ENCODE data around the gene GRAMD4.

Gene GRAMD4

DNA sequence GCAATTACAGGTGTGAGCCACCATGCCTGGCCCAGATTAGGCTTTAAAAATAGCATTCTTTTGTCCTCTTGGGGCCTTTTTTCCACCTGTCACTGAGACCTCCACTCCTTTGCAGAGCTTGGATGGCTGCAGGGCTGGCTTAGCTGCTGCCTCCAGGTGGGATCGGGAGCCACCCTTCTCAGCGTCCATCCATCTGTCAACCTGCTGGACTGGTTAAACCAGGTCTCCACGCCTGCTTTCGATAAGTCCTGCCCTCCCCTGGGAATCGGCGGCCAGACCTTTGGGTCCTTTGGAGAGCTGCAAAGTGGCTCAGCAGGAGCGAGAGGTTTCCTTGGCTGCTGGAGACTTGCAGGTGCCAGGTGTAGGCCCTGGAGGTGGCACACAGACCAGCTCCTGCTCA, 23.4 kb upstream of the GRAMD4 start:
- DNase-seq (ENCODE audit: low read depth) = no peak

DNA sequence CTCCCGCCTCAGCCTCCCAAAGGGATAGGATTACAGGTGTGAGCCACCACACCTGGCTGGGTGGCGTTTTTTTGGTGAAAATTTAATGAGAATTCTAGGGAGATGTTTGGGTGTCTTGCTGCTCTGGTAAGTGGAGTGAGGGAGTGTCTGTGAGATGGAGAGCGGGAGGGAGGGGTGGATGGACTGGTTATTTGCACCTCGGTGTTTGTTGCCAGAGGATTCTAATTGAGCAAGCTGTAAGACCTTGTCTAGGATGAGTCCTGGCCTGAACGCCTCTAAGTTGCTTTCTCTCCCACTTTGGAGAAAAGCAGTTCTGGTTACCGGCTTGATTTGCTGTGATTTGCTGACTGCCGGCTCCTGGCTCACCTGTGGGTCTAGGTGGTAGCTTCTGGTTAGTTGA, 22.0 kb upstream of the GRAMD4 start:
- DNase-seq (ENCODE audit: low read depth) = no peak

DNA sequence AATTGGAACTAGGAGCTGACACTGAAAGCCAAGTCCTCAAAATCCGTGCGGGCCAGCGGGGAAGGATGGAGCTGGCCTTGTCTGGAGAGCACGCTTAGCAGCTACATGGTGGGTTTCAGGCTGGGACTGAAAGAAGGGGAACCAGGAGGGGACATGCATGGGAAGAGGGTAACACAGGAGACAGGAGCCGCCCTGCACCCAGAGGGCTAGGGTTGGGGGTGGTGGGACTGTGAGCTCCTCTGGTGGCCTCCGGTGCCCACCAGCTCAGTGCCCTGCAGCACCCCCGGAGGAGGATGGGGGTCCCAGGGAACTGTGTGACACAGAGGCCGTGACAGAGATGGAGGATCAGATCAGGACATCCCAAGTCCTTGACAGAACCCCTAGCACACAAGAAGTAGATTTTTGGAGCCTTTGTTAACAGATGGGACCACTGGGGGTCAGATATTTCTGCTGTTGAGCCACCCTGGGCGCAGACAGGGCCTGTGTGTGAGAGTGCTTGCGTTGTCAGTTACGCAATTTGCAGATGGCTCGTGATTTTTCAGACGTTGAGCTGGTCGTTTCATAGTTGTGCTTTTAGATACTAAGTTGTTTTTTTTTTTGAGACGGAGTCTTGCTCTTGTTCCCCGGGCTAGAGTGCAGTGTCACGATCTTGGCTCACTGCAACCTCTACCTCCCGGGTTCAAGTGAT, 21.3 kb upstream of the GRAMD4 start:
- DNase-seq (ENCODE audit: low read depth) = no peak

DNA sequence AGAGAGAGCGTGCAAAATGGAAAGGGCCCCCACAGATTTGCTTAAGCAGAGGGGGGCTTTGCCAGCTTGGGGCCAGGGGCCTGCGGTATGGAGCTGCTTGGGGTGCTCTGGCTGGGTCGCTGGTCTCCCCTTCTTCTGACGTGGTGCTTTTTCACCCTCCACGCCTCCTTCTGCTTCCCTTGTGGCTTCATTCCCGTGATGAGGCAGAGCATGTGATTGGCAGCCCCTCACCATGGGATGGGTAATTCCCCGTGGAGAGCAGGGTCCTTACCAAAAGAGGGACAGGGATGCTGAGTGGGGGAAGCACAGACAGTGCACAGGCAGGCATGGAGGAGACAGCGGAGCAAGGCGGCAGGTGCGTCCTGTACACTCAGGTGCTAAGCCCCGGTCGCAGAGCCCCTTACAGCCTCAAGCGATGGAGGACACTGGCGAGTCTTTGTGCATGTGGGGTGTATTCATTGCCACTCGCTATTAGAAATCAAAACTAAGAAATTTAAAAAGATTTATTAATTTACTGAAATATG, 19.9 kb upstream of the GRAMD4 start:
- DNase-seq (ENCODE audit: low read depth) = no peak

DNA sequence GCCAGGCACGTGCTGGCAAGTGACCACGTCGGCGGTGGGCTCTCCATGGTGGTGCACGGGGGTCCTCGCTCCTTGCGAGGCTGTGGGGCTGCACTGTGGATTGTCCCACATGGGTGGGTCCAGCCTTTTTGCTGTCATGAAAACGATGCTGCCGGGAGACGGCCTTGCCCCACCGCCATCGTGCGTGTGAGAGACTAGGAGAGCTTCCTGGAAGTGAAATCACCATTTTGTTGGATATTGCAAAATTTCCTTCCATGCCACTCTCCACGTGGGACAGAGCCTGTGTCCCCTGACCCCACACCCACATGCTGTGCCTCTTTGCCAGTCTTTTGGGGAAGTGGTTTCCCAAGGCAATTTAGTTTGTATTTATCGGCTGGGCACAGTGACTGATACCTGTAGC, 18.2 kb upstream of the GRAMD4 start:
- no peak for DNase-seq (ENCODE audit: low read depth)

DNA sequence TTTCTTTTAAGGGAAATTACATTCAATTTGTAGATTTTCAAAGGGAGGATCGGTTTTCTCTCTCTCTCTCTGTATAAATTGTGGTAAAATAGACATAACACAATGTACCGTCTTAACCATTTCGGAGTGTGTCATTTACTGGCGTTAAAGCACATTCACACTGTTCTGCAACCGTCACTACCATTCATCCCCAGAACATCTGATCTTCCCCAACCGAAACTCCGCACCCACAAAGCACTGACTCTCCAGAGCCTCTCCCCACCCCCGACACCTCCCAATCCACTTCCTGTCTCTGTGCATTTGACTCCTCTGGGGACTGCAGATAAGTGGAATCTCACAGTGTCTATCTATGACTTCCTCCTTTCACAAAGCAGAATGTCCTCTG, 15.9 kb upstream of the GRAMD4 start:
- no peak for DNase-seq (ENCODE audit: low read depth)

DNA sequence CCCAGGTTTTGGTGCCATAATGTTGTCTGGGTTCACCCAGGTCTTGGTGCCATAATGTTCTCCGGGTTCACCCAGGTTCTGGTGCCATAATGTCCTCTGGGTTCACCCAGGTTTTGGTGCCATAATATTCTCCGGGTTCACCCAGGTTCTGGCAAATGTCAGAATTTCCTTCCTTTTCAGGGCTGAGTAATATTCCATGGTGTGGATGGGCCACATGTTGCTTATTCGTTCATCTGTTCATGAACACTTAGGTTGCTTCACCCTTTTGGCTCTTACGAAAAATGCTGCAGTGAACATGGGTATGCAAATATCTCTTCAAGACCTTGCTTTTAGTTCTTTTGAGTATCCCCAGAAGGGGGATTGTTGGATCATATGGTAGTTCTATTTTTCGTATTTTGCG, 15.1 kb upstream of the GRAMD4 start:
- no peak for DNase-seq (ENCODE audit: low read depth)

DNA sequence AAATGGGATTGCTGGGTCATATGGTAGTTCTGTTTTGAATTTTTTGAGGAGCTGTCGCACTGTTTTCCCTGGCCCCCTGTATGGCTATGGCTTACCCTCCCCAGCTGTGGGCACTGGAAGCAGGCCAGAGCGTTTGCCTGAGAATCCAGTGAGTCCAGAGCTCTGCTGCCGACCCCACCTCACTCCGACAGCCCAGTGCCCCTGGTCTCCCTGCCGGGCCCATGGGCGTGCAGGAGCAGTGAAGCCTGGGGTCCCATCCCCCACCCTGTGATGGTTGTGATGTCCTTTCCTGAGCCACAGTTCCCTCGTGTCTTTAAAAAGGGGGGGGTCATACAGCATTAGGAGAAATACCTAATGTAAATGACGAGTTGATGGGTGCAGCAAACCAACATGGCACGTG, 13.3 kb upstream of the GRAMD4 start:
- DNase-seq (ENCODE audit: low read depth) = no peak

DNA sequence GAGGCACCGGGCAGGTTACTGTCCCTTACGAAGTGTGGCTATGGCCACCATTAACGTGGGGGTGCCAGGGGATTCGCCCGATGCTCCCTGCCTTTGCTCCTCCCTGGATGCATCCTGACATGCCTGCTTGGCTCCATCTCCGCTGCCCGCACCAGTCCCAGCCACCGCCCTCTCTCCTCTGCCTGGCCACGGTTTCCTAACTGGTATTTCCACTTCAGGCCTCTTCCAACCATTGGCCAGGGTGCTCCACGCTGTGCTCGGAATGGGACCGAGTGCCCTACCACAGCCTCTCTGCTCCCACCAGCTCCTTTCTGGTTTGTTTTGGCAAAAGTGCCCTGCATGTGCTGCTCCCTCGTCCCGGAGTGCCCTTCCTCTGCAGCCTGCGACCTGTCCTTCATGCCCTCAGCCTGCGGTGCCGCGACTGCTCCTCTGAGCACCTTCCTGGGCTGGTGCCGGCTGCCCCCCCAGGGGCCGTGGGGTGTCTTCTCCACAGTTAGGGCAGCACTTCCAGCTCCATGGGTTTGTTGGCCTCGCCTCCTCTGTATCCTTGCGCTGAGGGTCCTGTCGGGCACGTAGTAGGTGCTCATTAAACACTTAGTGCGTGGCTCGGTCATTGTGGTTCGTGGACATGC, 12.6 kb upstream of the GRAMD4 start:
- no peak for DNase-seq (ENCODE audit: low read depth)

DNA sequence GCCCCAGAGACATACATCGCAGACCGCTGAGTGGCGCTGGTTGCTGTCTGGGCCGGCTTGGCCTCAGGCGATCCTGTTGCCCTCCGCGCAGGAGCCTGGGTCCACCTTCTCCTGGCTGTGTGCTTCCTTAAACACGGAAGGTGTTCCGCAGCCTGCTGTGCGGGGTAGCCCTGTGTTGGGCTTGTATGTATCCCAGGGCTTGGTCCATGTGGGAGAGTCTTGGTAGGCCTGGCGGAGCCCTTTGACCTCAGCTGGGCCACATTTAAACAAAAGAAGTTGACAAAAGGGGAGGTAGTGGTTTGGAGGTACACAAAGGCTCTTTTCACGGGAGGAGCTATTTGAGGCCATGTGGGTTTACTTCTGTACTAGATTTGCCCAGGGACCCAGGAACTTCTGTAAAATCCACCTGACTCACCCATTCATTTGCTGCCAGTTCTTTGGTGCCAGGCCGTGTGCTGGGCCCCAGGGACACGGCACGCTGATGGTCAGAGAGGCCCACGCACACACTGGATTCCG, 11.0 kb upstream of the GRAMD4 start:
- DNase-seq (ENCODE audit: low read depth) = no peak

DNA sequence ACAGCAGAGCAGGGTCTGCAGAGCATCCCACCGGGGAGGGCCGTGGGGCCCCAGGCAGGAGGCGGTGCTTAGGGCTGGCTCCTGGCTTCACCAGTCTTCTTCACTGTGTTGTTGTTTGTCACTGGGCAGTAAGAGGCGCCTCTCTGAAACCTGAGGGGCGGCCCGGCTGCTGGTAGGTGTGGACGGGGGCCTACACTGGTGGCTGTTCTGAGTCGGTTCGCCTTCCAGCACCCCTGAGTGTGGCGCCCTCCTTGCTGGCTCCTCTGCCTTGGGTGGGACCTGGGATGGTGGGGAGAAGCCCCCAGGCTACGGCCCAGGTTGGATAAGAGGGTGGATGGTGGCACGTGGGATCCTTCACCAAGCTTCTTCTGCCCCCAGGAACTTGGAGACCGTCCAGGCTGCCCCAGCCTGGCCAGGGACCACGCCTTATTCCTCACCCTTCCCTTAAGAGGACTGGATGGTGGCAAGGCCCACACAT, 10.4 kb upstream of the GRAMD4 start:
- DNase-seq (ENCODE audit: low read depth) = no peak

DNA sequence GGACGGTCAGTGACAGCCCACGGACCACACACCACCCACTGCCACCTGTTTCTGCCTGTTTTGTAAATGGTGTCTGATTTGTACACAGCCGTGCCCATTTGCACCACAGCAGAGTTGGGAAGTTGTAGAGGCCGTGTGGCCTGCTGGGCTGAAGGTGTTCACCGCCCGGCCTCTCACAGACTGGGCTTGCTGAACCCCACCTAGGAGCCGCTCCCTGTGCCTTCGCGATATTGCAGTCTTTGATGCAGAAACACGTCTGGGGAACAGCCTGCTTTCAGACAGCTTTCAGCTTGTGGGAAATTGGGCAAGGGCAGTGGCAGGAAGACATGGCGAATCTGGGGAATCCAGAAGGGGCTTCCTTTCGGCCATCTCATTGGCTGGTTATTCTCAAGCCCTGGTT, 9.8 kb upstream of the GRAMD4 start:
- no peak for DNase-seq (ENCODE audit: low read depth)

DNA sequence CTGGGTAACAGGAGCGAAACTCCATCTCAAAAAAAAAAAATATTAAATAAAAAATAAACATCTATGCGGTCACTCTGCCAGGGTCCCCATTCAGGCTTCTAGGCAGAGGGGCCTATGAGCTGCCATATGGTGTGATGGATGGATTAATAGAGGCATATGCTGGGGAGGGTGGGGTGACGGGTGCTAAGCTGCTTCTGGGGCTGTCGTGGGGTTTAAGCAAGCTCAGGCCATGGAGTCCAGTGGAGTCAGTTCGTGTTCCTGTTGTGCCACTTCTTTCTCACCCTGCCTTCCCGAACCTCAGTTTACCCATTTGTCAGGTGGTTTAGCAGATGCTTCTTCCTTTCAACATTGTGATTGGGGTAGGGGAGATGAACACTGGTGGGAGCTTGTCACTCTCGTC, 9.0 kb upstream of the GRAMD4 start:
- no peak for DNase-seq (ENCODE audit: low read depth)

DNA sequence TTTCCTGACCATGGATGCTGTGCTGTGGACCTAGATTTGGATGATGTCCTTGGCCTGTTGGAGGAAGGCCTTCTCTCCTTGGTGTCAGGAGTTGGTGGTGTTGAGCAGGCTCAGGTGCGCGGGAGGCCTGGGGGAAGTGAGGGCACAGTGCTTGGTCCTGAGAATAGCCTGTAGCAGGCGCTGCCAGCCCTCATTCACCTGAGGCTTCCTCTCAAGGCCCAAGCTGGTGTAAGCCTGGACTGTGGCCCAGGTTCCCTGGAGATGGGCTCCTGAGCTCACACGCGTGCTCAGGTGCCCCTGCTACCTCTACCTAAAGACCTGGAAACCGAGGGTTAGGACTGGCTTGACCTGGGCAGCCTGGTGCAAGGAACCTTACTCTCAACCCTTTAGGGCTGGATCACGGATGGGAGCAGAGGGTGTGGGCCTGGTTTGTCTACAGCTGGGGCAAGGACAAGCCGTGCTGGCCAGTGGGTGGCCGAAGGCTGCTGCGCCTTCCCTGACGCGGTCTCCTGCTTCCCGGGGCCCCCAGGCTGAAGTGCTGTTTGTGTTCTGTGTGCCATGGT, 7.8 kb upstream of the GRAMD4 start:
- no peak for DNase-seq (ENCODE audit: low read depth)

DNA sequence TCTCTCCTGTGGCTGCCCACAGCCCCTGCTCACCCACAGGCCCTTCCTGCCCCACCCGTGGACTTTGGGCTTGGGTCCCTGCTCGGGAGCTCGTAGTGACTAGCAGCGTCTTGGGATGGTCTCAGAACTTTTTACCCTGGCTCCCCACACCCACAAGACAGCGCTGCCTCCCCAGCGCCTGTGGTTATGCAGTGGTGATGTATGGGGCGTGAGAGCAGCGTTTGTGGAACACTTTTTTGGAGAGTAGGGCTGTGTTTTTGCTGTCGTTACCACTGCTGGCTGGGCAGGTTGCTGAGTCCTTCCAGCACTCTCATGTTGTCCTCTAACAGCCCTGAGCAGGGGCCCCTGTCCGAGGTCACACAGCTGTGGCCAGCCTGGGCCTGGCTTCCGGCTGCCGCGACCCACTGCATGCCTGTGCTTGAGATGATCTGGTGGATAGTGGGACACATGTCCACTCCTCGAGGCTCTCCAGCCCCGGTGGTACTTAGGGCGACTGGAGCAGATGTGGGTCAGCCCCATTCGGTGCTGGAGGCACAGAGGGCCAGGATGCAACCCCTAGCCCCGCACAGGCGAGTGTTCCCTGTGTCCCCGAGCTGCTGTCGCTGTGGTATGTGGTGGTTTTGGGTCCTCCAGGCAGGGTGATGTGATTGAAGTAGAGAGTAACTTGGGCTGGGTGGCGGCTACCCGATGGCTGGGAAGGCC, 7.1 kb upstream of the GRAMD4 start:
- DNase-seq (ENCODE audit: low read depth) = no peak

DNA sequence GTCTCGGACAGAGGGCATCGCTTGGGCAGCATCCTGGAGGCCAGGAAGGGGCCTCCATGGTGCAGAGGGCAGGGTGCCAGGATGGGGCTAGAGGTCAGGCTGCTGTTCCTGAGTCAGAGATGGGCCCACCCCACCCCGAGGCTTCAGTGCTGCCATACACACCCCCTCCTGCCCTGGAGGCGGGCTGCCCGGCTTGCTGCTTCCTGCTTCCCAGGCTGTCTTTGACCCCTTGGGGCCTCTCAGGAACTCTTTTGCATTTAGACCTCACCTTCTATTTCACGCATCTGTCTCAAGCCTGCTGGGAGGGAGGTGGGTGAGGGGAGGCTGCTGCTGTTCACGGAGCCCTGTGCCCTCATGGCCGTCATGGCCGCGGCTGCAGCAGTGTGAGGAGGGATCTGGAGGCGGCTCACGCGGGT, 6.6 kb upstream of the GRAMD4 start:
- DNase-seq (ENCODE audit: low read depth) = no peak

DNA sequence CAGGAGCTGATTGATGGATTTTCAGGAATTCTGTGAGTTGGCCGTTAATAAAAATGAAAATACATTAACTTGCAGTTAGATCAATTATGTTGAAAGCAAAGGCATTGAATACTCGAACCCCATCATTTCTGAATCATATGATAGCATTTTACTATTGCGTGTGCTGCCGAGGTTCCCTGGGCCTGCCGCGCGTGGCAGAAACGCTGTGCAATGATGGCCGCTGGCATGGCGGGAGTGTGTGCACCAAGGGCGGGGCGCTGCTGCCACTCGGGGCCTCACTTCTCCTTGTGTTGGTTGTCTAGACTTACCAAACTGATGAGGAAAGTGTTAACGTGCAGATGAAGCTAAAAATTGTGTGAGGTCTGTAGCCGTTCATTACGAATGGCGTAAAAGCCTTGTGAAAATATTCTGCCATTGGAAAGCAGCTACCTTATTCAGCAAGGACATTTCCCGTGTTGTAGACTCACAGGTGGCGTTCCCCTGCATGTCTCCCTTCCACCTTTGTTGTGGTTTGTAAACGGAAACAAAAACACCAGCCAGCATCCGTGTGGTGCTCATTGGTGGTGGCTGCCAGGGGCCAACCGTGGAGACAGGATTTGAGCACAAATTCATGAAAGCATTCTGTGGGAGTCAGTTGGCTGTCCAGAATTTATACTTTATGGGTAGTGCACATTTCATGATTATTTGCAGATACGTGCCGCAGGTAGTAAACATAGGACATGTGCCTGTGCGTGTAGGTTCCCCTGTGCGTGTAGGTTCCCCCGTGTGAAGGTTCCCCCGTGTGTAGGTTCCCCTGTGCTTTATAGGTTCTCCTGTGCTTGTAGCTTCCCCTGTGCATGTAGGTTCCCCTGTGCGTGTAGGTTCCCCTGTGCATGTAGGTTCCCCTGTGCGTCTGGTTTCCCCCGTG, 5.9 kb upstream of the GRAMD4 start:
- no peak for DNase-seq (ENCODE audit: low read depth)

DNA sequence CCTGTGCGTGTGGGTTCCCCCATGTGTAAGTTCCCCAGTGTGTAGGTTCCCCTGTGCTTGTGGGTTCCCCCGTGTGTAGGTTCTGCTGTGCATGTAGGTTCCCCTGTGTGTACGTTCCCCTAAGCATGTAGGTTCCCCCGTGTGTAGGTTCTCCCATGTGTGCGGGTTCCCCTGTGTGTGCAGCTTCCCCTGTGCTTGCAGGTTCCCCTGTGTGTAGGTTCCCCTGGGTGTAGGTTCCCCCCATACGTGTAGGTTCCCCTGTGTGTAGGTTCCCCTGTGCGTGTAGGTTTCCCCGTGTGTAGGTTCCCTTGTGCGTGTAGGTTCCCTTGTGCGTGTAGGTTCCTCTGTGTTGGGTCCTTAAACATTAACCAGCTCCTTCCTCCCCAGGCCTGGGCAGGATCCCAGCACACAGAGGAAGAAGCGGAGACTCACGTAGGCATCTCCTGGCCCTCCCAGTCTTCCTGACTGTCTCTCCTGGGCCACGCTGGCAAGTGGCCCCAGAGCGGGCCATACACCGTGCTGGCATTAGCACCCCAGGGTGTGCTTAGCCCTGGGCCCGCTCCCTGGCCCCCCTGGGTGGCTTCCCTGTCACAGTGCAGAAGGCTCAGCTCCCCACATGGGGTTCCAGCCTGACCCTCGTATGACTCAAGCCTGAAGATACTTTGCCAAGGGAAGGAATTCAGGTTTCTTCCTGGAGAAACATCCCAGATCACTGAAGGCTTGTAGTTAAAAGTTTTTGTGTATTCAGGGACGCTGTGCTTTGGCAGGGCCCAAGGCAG, 2.8 kb upstream of the GRAMD4 start:
- DNase-seq (ENCODE audit: low read depth) = no peak

DNA sequence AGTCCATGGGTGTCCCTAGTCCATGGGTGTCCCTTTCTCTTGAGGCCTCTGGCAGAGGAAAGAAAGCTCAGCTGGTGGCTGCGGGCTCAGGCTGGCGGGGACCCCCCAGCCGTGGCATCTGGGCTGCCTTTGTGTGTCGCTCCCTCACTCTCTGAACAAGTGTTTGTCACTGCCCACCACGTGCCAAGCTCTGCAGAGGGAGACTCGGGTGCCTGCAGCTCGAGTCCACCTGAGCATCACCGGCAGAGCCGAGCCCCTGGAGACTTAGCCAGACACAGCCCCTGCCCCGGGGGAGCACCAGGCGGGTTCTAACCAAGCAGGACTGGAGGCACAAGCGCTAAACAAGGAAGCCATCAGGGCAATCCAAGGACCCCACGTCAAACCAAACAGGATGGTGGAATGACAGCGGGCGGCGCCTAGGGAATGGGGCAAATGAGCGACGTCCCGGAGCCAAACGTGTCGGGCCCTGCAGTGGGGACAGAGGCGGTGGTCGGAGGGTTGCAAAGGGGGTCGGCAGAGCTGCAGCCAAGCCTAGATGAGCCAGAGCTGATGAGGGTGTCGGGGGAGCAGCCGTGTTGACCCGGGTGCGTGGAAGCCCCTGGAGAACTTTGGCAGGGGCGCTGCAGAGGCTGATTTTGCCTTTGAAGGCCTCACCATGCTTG, 2.1 kb upstream of the GRAMD4 start:
- no peak for DNase-seq (ENCODE audit: low read depth)

DNA sequence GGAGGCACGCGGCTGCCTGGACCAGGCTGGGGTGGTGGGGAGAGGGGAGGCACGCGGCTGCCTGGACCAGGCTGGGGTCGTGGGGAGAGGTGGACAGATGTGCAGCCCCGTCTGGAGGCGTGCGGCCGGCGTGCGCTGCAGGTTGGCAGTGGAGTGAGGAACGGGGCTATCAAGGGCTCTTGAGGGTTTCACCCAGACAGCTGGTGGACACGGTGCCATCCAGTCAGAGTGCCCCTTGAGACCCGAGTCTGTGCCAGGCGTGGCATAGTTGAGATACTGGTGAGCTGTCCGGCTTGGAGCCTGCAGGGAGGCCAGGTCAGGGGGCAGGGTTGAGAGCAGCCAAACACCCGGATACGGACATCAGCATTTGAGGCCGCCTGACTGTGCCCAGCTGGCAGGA, 1.5 kb upstream of the GRAMD4 start:
- no peak for DNase-seq (ENCODE audit: low read depth)
